PC-9 (cell line): ENCODE measurements around the gene MTNR1A. TPM values are rescaled to one million over a fixed set of nuclear protein-coding genes. Genes with fewer than 3 reads are reported as not detected.

Experiments used
- BruUV-seq: library from RNA; stranded (reverse); fragments of 400-500 nt; replicated peaks from 2 replicates; lab custom pipeline; 2021; lab: Mats Ljungman, UMichigan
- CTCF ChIA-PET: fragments of 300-600 bp; sonication (Branson Sonifier 250); formaldehyde crosslinking; loops from one replicate; lab custom pipeline; 2022; ENCODE audit warnings: antibody characterized with exemption; lab: Charles Lee
- POLR2A ChIA-PET: fragments of 300-600 bp; sonication (Branson Sonifier 250); formaldehyde crosslinking; loops from one replicate; lab custom pipeline; 2022; ENCODE audit warnings: antibody characterized with exemption; ENCODE audit not compliant: unreplicated experiment; lab: Charles Lee
- DNase-seq, 2 experiments: peaks; one replicate each; pipeline versions ENCODE4 v3.0.0 to v3.0.0-alpha.2; 2015 to 2022; ENCODE audit warnings: mixed read lengths in 1 of 2
- H2AFZ ChIP-seq: fragments of 200-600 bp; sonication (generic); 2 replicates; pipeline ENCODE4 v1.8.1; 2017; ENCODE audit warnings: antibody characterized with exemption
- H3F3A ChIP-seq: fragments of 200-600 bp; sonication (generic); 2 replicates; pipeline ENCODE4 v1.8.1; 2017; ENCODE audit warnings: antibody characterized with exemption, mild to moderate bottlenecking, low read depth; ENCODE audit not compliant: insufficient read depth
- H3K27ac ChIP-seq: fragments of 200-600 bp; sonication (generic); 2 replicates; pipeline ENCODE4 v1.6.1; 2016; ENCODE audit warnings: mixed run types
- H3K27me3 ChIP-seq: fragments of 200-600 bp; sonication (generic); 2 replicates; pipeline ENCODE4 v1.6.1; 2016; ENCODE audit warnings: low read depth, mixed run types; ENCODE audit not compliant: insufficient read depth
- H3K36me3 ChIP-seq: fragments of 200-600 bp; sonication (generic); 2 replicates; pipeline ENCODE4 v1.6.1; 2016; ENCODE audit warnings: low read depth, mixed run types
- H3K4me1 ChIP-seq: fragments of 200-600 bp; sonication (generic); replicated peaks from 2 replicates; pipeline ENCODE4 v1.6.1; 2016; ENCODE audit warnings: mixed run types; ENCODE audit not compliant: insufficient read depth
- H3K4me2 ChIP-seq: fragments of 200-600 bp; sonication (generic); 2 replicates; pipeline ENCODE4 v1.6.1; 2017; ENCODE audit warnings: mixed run types
- H3K4me3 ChIP-seq: fragments of 200-600 bp; sonication (generic); 2 replicates; pipeline ENCODE4 v1.6.1; 2016; ENCODE audit warnings: mixed run types
- H3K79me2 ChIP-seq: fragments of 200-600 bp; sonication (generic); 2 replicates; pipeline ENCODE4 v1.6.1; 2017; ENCODE audit warnings: low read depth, mixed run types
- H3K9me2 ChIP-seq: fragments of 200-600 bp; sonication (generic); 2 replicates; pipeline ENCODE4 v1.8.1; 2017; ENCODE audit warnings: mild to moderate bottlenecking; ENCODE audit not compliant: insufficient read depth
- H3K9me3 ChIP-seq: fragments of 200-600 bp; sonication (generic); 2 replicates; pipeline ENCODE4 v1.8.1; 2016; ENCODE audit warnings: low read depth; ENCODE audit not compliant: insufficient read depth
- H4K20me1 ChIP-seq: fragments of 200-600 bp; sonication (generic); 2 replicates; pipeline ENCODE4 v1.8.1; 2017; ENCODE audit not compliant: insufficient read depth
- EZH2 ChIP-seq: fragments of 200-600 bp; sonication (generic); IDR thresholded peaks from 2 replicates; pipeline ENCODE4 v1.8.0; 2017; ENCODE audit warnings: antibody characterized with exemption, low read depth
- intact Hi-C: fragments of 100-400 bp; cut with micrococcal nuclease; formaldehyde crosslinking; loops from one replicate; pipeline ENCODE4 v1.10.0; 2022; ENCODE audit not compliant: unreplicated experiment
- total RNA-seq: library from RNA; stranded (reverse); gene quantifications from 2 replicates; pipeline ENCODE4 v1.2.3, GENCODE V29; 2021
- TF ChIP-seq, protein P1 (sequence below): fragments of 200-600 bp; sonication (generic); conservative IDR thresholded peaks from 2 replicates; pipeline ENCODE4 v1.6.1; 2017; ENCODE audit warnings: mixed run types, antibody characterized with exemption, mild to moderate bottlenecking, moderate library complexity

MTNR1A gene
- total RNA-seq, 1 experiment from 2014 or later: not detected

DNA sequence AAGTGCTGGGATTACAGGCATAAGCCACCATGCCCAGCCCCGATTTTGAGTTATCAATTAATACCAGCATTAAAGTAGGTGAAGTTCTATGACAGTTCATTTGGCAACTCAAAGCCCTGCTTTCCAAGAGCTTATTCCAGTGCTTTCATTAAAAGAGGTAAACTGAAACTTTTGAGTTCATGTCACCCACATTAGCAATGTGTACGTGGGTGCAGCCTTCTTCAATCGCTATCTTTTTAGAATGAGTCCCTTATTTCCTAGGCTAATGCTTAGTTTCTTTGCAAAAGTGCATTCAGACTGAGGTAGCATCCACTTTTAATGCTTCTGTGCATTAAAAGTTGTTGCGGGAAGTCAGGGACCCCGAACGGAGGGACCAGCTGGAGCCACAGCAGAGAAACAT, 26.1 kb upstream of the MTNR1A start:
- Histone ChIP-seq H3K9me2 (no peaks in the 10 kb centered on the region), H3K4me3 (no peak overlapping the region), H4K20me1 (no peaks in the 10 kb centered on the region), H2AFZ (no peak overlapping the region), H3F3A (no peaks in the 10 kb centered on the region), H3K36me3 (no peaks in the 10 kb centered on the region), H3K4me2 (no peak overlapping the region), H3K27me3 (no peaks in the 10 kb centered on the region), H3K9me3 (no peaks in the 10 kb centered on the region), H3K4me1 (no peaks in the 10 kb centered on the region), H3K79me2 (no peaks in the 10 kb centered on the region), H3K27ac (no peak overlapping the region)
- ChIA-PET POLR2A (no interaction called here), CTCF (no interaction called here)
- DNase-seq: no peak
- intact Hi-C loops: no loop called here
- BruUV-seq: no TSS peak
- TF ChIP-seq, protein P1, sequence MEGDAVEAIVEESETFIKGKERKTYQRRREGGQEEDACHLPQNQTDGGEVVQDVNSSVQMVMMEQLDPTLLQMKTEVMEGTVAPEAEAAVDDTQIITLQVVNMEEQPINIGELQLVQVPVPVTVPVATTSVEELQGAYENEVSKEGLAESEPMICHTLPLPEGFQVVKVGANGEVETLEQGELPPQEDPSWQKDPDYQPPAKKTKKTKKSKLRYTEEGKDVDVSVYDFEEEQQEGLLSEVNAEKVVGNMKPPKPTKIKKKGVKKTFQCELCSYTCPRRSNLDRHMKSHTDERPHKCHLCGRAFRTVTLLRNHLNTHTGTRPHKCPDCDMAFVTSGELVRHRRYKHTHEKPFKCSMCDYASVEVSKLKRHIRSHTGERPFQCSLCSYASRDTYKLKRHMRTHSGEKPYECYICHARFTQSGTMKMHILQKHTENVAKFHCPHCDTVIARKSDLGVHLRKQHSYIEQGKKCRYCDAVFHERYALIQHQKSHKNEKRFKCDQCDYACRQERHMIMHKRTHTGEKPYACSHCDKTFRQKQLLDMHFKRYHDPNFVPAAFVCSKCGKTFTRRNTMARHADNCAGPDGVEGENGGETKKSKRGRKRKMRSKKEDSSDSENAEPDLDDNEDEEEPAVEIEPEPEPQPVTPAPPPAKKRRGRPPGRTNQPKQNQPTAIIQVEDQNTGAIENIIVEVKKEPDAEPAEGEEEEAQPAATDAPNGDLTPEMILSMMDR: no peak
- TF ChIP-seq EZH2: no peak

DNA sequence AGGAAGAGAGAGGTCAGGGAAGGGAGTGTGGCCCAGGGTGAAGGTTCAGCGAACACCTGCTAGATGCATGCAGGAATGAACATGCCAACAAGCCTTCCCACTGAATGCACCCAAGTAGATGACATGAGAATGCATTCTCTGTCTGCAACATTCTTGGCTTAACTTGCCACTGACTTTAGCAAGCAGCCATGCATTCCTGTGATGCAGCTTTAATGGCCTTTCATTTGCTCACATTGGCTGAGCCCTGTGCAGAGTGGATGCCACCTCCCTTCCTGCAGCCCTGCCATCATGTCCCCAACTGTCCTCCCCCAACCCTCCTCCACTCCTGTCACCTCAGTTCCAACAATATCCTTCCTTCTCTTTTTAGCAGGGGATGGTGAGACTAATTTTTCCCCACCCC, 25.3 kb upstream of the MTNR1A start:
- intact Hi-C loops: no loop called here
- H3K79me2 ChIP-seq: no peaks in the 10 kb centered on the region
- H3K4me3 ChIP-seq: no peak overlapping the region
- DNase-seq: no peak
- no peaks in the 10 kb centered on the region for H3K36me3 ChIP-seq
- H3K27me3 ChIP-seq: no peaks in the 10 kb centered on the region
- no peaks in the 10 kb centered on the region for H3K9me3 ChIP-seq
- ChIA-PET POLR2A (no interaction called here), CTCF (no interaction called here)
- no peaks in the 10 kb centered on the region for H4K20me1 ChIP-seq
- H3K9me2 ChIP-seq: no peaks in the 10 kb centered on the region
- no TSS peak for BruUV-seq
- H3F3A ChIP-seq: no peaks in the 10 kb centered on the region
- no peaks in the 10 kb centered on the region for H3K4me1 ChIP-seq
- no peak overlapping the region for H2AFZ ChIP-seq
- TF ChIP-seq EZH2: no peak
- TF ChIP-seq, protein P1: no peak
- H3K27ac ChIP-seq: no peak overlapping the region
- no peak overlapping the region for H3K4me2 ChIP-seq

DNA sequence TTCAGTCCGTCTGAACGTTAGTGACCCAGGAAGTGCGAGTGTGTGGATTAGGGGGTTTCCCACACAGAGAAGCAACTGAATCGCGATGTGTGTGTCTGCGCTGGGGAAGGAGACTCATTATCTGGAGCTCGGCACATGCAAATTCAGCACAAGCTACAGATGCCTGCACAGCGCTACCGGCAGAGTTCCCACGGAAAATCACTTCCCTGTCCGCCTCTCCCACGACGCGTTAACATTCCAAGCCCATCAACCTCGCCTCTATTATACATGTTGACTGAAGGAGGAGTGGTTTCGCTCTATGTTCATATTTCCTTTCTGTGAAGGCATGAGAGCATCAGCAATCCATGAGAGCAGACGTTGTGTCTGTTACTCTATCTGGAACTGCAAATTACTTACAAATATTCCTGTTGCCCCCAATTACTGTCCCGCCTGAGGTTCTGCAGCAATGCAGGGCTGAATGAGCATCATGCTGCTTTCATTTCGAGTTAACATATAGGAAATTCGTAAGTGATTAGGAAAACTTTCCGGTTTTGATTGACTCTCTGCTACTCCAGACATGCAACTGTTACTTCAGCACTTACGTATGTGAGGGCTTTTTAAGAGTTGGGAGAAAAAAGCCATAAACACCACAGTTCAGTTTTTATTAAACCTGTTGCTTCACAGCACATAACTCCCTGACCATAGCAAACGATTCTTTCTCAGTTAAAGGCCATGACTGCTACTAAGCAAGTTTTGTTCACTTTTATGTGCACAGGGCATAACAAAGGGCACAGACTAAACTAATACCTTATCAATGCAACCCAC, 15.0 kb upstream of the MTNR1A start:
- Histone ChIP-seq H3K27me3 (no peaks in the 10 kb centered on the region), H3K9me3 (no peaks in the 10 kb centered on the region), H3K4me3 (no peak overlapping the region), H2AFZ (no peak overlapping the region), H3F3A (no peaks in the 10 kb centered on the region), H3K79me2 (no peaks in the 10 kb centered on the region), H3K4me1 (no peaks in the 10 kb centered on the region), H3K9me2 (no peaks in the 10 kb centered on the region), H3K36me3 (no peaks in the 10 kb centered on the region), H3K27ac (no peak overlapping the region), H3K4me2 (no peak overlapping the region), H4K20me1 (no peaks in the 10 kb centered on the region)
- peak in 1 of 2 experiments; percentile 14 for DNase-seq
- ChIA-PET POLR2A (no interaction called here), CTCF (no interaction called here)
- intact Hi-C loops: no loop called here
- BruUV-seq: no TSS peak
- TF ChIP-seq, protein P1: no peak
- TF ChIP-seq EZH2: no peak
